HG02981 (cell line): ENCODE measurements around the gene ARHGAP21.
A peak's percentile ranks its signal among the peaks of the same experiment; 100 is the strongest.
"Not testable (repeated sequence)": the region's sequence is repeated elsewhere in the genome, so short reads cannot be mapped to it uniquely, and the experiment has no call there.

ENCODE experiments used
- ATAC-seq: cut with Tn5 transposase; IDR thresholded peaks from one replicate; pipeline ENCODE4 v1.9.1; 2021; ENCODE audit warnings: mild to moderate bottlenecking, moderate library complexity; ENCODE audit not compliant: unreplicated experiment

The ARHGAP21 gene

DNA sequence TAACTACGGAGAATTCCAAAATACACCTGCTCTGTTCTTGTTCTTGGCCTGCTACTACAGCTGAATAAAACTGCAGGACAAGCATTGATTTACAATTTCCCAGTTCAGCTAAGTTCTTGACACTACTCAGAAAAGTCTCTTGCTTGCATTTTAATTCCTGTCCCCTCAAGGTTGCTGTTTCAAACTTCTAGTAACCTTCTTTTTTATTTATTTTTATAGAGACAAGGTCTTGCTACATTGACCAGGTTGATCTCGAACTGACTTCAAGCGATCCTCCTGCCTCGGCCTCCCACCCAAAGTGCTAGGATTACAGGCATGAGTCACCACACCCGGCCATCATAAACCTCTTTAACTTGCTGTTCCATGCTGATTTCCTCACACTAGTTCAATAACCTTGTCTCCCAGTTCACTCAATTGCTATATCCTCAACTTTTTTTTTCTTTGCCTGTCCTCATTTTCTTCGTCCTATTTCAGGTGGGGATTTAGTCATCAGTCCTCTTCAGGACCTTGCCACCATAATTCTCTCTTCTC, 79.9 kb downstream of the ARHGAP21 start:
- no peak for ATAC-seq

- ATAC-seq, result peak; percentile 82
These were observed 80.6 kb downstream of the ARHGAP21 start for GRCh38 chr10:24642921-24643678.

DNA sequence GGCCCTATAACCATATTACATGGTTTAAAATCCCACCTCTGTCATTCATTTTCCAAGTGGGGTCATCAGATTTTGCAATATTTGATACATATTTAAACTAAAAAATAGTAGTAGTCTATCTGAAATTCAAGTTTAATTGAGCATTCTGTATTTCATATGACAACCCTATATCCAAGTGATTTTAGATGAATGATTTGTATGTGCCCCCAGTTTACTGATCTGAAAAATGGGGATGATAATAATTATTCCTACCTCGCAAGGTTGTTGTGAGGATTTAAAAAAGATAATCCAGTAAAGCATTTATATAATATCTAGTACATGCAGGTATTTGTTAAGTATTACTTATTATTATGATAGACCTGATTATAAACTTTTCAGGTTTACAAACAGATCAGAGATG, 84.6 kb downstream of the ARHGAP21 start:
- ATAC-seq, result no peak

- ATAC-seq, result no peak
These were observed 97.9 kb downstream of the ARHGAP21 start for GRCh38 chr10:24625778-24626177.

- ATAC-seq, result no peak
These were observed 100.3 kb downstream of the ARHGAP21 start for GRCh38 chr10:24623383-24623782.

- ATAC-seq, result no peak
These were observed 100.8 kb downstream of the ARHGAP21 start for GRCh38 chr10:24622781-24623301.

- not testable (repeated sequence) for ATAC-seq
These were observed 102.5 kb downstream of the ARHGAP21 start for GRCh38 chr10:24621035-24621795.

- ATAC-seq, result not testable (repeated sequence)
These were observed 103.7 kb downstream of the ARHGAP21 start for GRCh38 chr10:24619994-24620310.

- not testable (repeated sequence) for ATAC-seq
These were observed 104.2 kb downstream of the ARHGAP21 start for GRCh38 chr10:24619291-24619993.

DNA sequence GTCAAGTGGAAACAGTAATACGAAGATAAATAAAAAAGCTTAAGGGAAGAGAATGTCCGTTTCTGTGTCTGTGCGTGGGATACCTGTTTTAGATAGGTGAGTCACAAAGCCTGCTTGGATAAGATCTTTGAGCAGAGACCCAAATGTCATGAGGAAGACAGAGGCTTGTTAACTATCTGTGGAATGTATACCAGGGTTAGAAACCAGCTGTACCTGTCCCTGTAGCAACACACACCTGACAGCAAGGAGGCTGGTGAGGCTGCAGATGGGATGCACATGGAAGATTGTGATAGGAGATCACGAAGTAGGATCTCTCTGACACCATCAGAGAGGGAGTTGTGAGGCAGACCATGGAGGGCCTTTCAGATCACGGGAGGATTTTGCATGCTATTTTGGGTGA, 105.3 kb downstream of the ARHGAP21 start:
- no peak for ATAC-seq

DNA sequence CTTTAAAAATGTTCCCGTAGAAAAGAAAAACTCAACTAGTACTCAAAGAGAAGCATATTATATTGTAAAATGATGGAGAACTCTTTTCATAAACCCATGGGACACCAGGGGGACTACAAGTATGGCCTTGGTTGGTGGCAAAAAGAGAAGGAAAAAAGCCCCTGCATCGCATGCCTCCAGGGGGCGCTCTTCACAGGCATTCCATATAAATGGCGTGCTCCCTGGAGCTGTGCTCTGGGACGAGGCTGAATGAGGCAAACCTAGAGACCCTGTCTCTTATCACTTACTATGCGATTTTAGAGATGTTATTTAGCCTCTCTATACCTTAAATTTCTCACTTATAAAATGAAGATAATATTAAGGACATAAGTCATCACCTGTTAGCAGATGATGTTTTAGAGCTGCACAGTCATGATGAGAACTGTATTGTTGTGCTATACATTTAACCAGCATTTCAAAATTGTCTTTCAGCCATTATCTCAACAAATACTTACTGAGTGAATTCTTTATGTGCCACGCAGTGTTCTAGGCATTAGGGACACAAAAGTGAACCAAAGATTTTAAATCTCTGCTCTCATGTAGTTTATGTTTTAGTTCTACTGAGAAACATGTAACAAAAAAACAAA, 105.8 kb downstream of the ARHGAP21 start:
- ATAC-seq, result peak; percentile 58

DNA sequence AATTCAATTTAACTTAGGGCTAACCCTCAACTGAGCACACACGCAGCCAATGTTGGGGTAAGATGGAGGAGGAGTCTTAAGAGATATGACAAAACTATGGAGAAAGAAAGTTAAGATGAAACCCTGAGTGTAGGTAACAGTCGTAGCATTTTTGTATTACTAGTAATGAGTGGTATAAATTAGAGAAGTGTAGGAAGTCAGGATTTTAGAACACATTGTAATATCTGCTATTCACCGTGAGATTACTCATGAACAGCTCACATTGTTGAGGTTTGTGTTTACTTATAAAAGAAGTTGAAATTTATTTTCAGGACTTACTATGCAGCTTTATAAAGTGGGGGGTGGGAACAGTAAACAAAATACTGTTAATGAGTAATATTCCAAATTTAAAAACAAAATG, 107.2 kb downstream of the ARHGAP21 start:
- ATAC-seq, result no peak

- no peak for ATAC-seq
These were observed 117.7 kb downstream of the ARHGAP21 start for GRCh38 chr10:24606021-24606420.

- no peak for ATAC-seq
These were observed 118.5 kb downstream of the ARHGAP21 start for GRCh38 chr10:24605141-24605540.

- no peak for ATAC-seq
These were observed 120.4 kb downstream of the ARHGAP21 start for GRCh38 chr10:24603333-24603732.

GRCh38 chr10:24597961-24598360, 125.7 kb downstream of the ARHGAP21 start:
- ATAC-seq, result no peak

DNA sequence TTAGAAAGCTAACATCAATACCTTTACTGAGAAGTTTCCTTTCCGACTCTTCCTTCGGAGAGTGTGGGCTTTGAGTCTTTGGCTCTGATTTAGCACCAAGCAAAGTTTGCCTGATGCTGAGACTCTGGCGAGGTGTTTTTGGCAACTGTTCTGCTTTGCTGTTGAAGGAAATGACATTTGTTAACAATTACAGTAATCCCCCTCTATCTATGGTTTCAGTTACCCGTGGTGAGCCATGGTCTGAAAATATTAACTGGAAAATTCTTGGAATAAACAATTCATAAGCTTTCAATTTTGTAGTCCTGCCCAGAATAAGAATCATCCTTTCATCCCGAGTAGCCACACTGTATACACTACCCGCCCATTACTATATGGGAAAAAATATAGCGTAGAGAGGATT, 126.3 kb downstream of the ARHGAP21 start:
- no peak for ATAC-seq

- ATAC-seq, result no peak
These were observed 127.3 kb downstream of the ARHGAP21 start for GRCh38 chr10:24596217-24596930.

GRCh38 chr10:24590697-24591457, 132.8 kb downstream of the ARHGAP21 start:
- ATAC-seq, result no peak
